GM21390 (cell line): ENCODE measurements around the gene SH3TC1.
A peak's percentile ranks its signal among the peaks of the same experiment; 100 is the strongest.

Source experiments
- ATAC-seq: cut with Tn5 transposase; IDR thresholded peaks from one replicate; pipeline ENCODE4 v1.9.1; 2021; ENCODE audit not compliant: unreplicated experiment

Gene SH3TC1

GRCh38 chr4:8180310-8181093 lies 18.6 kb upstream of the SH3TC1 start:
- ATAC-seq = no peak

GRCh38 chr4:8181119-8181518 lies 18.0 kb upstream of the SH3TC1 start:
- no peak for ATAC-seq

- ATAC-seq = no peak
These were observed 17.2 kb upstream of the SH3TC1 start for GRCh38 chr4:8181844-8182243.

GRCh38 chr4:8182294-8182693 lies 16.8 kb upstream of the SH3TC1 start:
- ATAC-seq = no peak

GRCh38 chr4:8182858-8183725 lies 16.0 kb upstream of the SH3TC1 start:
- no peak for ATAC-seq

GRCh38 chr4:8184061-8184460 lies 15.0 kb upstream of the SH3TC1 start:
- no peak for ATAC-seq

GRCh38 chr4:8185295-8185694 lies 13.8 kb upstream of the SH3TC1 start:
- ATAC-seq = no peak

- ATAC-seq = no peak
These were observed 13.2 kb upstream of the SH3TC1 start for GRCh38 chr4:8185930-8186329.

GRCh38 chr4:8188085-8188484 lies 11.0 kb upstream of the SH3TC1 start:
- no peak for ATAC-seq

GRCh38 chr4:8188743-8189550 lies 10.1 kb upstream of the SH3TC1 start:
- ATAC-seq = no peak

- ATAC-seq = no peak
These were observed 9.3 kb upstream of the SH3TC1 start for GRCh38 chr4:8189551-8190466.

- peak; percentile 51 for ATAC-seq
These were observed 7.8 kb upstream of the SH3TC1 start for GRCh38 chr4:8191136-8191747.

- peak; percentile 85 for ATAC-seq
These were observed 6.0 kb upstream of the SH3TC1 start for GRCh38 chr4:8192748-8193738.

GRCh38 chr4:8194306-8195242 lies 4.5 kb upstream of the SH3TC1 start:
- no peak for ATAC-seq

GRCh38 chr4:8195431-8195830 lies 3.7 kb upstream of the SH3TC1 start:
- no peak for ATAC-seq

GRCh38 chr4:8195841-8196458 lies 3.1 kb upstream of the SH3TC1 start:
- ATAC-seq = no peak

- no peak for ATAC-seq
These were observed 1.6 kb upstream of the SH3TC1 start for GRCh38 chr4:8197521-8197920.
